ENCODE measurements around the gene USP24.

The USP24 gene

DNA sequence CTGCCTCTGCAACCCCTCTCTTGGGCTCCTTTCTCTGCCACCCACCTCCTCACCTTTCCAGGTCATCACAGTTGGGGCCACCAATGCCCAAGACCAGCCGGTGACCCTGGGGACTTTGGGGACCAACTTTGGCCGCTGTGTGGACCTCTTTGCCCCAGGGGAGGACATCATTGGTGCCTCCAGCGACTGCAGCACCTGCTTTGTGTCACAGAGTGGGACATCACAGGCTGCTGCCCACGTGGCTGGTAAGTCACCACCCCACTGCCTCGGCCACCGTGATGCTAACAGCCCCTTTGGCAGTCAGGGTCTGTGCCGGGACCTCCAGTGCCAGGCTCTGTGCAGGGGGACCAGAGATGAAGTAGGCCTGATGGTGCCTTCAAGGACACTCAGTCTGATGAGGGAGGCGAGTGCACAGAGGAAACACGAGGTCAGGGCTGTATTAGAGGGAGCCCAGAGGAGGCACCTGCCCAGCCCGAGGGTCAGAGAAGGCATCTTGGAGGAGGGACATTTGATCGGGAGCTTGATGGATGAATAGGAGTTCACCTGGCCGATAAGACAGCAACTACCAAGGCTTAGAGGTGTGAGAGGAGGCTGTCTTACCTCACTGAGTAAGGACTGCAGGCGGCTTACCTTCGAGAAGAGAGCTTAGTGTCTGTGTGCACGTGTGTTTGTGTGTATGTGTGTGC, 157.8 kb downstream of the USP24 start:
- in situ Hi-C loops (cut with MboI; ENCODE audit: low sequenced_read_pairs), result no loop called here

DNA sequence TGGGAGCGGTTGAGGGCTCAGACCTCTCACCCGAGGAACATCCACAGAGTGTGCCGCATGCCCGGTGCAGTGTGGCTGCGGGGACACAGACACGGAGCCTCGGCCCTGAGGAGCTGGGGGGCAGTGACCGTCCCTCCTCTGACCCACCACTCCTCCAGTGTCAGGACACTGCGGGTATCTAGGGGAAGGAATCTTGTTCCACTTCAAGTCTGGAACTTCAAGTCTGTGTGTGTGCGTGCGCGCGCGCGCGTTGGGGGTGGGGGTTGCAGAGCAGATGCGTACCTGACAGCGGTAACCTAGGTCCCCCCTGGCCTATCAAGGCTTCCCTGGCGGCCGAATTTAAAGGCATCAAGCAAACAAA, 158.6 kb downstream of the USP24 start:
- in situ Hi-C loops (cut with MboI; ENCODE audit: low sequenced_read_pairs), result no loop called here

DNA sequence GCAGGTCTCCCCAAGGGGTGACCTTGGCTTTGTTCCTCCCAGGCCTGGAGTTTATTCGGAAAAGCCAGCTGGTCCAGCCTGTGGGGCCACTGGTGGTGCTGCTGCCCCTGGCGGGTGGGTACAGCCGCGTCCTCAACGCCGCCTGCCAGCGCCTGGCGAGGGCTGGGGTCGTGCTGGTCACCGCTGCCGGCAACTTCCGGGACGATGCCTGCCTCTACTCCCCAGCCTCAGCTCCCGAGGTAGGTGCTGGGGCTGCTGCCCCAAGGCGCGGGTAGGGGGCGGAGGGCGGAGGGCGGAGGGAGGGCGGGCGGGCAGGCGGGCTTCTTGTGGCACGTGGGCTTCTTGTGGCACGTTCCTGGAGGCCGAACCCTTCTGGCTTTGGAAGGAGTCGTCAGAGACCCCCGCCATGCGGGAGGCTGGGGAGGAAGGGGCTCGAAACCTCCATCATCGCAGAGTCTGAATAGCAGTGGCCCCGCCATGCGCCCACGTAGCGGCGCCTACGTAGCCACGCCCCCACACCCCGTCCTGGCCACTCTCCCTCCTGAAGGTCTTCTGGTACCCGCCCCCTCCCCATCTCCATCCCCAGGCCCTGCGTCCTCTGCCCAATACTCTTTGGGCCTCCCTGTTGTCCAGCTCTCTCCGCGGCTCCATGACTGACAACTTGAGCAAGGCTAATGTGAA, 159.1 kb downstream of the USP24 start:
- in situ Hi-C loops (cut with MboI; ENCODE audit: low sequenced_read_pairs), result no loop called here

DNA sequence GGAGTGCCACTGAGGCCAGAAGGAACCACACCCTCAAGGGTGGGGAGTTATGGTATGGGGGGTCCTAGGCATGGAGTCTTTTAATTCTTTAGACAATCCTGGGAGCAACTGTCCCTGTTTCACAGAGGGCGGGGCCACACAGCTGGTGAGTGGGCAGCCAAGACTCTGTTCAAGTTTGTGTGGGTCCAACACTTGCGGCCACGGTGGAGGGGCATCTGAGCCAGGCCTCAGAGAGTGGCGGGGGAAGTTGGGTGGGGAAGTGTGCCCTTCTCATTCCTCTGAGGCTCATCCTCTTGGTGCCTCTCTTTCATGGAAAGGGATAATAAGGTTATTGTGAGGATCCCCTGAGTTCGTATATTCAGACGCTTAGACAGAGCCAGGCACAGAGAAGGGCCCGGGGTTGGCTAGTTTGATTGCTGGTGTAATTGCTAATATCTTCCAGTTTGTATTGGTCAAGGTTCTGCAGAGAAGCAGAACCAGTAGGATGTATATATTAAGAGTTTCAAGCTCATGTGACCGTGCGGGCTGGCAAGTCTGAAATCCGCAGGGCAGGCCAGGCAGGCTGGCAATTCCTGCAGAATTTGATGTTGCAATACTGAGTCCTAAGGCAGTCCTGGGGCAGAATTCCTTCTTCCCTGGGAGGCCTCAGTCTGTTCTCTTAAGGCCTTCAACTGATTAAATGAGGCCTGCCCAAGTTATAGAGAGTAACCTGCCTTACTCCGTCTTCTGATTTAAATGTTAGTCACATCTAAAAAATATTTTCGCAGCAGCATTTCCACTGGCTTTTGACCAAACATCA, 159.9 kb downstream of the USP24 start:
- in situ Hi-C loops (cut with MboI; ENCODE audit: low sequenced_read_pairs), result no loop called here

DNA sequence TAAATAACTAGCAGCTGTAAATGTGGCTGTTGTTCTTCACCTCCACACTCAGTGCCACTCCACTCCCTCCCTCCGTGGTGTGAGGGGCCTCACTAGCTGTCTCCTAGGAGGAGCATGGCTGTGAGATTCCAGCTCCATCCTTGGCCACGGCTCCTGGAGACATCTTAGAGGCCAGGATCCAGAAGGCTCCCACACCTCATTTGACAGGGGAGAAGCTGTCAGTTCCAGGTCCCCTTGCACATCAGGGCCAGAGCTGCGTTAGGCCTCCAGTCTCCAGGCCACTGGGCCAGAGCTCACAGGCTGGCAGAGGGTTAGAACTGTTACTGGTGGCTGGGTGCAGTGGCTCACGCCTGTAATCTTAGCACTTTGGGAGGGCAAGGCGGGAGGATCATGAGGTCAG, 160.8 kb downstream of the USP24 start:
- in situ Hi-C loops (cut with MboI; ENCODE audit: low sequenced_read_pairs), result no loop called here

DNA sequence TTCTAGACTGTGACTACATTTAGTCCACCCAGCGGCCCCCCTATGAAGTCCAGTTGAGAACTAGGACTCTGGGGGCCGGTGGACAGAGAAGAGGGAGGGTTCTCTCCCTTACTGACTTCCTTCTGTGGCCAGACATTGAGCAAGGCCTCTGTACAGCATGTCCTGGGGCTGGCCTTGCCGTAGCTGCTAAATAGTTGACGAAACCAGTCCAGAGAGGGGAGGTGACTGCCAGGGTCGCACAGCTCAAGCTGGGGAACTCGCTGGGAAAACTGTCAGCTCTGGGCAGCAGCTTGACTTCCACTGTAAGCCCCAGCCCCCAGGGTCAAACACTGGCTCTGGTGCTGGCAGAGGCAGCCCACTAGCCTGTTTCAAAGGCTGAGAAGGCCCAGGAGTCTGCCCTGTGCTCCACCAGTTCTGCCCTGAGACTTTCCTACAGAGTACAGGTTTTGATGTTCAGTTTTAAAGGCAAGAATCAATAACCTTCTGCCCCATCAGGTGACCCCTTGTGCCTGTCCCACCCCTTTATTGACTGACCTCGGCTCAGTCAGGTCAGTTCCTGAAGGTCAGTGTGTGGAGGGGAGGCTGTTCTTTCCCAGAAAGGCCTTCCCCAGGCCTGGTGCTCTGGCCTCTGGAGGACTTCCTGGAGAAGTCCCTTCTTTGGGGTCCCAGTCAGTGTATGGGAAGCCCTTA, 161.8 kb downstream of the USP24 start:
- in situ Hi-C loops (cut with MboI; ENCODE audit: low sequenced_read_pairs), result no loop called here

DNA sequence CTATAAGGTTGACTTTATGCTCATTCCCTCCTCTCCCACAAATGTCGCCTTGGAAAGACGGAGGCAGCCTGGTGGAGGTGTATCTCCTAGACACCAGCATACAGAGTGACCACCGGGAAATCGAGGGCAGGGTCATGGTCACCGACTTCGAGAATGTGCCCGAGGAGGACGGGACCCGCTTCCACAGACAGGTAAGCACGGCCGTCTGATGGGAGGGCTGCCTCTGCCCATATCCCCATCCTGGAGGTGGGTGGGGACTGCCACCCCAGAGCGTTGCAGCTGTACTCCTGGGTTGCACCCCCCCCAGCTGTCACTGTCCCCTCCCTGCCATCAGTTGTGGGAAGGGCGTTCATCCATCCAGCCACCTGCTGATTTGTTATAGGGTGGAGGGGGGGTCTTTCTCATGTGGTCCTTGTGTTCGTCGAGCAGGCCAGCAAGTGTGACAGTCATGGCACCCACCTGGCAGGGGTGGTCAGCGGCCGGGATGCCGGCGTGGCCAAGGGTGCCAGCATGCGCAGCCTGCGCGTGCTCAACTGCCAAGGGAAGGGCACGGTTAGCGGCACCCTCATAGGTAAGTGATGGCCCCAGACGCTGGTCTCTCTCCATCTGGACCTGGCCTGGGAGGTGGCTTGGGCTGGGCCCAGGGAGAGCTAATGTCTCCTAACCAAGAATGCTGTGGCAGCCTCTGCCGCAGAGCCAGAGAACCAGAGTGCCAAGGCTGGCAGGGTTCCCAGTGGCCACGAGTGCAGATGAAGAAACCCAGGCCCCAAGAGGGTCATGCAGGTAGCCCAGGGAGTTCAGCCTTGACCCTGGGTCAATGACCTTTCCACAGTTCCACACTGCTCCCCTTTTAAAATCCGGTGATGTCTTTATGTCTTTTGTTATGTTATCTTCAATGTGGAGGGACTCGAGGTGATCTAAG, 162.7 kb downstream of the USP24 start:
- in situ Hi-C loops (cut with MboI; ENCODE audit: low sequenced_read_pairs), result no loop called here

DNA sequence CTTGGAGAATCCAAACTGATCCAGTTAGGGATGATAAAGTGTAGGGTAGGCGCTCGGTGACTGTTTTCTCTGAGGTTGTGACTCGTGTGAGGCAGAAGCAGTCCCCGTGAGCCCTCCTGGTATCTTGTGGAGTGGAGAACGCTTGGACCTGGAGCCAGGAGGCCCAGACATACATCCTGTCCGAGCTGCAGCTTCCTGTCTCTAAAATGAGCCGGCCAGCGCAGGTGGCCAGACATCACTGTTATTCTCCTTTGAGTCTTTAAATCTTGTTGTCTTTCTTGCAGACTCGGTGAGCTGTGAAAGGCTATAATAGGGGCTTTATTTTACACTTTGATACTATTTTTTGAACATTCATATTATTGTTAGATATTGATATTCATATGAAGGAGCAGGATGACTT, 163.5 kb downstream of the USP24 start:
- in situ Hi-C loops (cut with MboI; ENCODE audit: low sequenced_read_pairs), result no loop called here

DNA sequence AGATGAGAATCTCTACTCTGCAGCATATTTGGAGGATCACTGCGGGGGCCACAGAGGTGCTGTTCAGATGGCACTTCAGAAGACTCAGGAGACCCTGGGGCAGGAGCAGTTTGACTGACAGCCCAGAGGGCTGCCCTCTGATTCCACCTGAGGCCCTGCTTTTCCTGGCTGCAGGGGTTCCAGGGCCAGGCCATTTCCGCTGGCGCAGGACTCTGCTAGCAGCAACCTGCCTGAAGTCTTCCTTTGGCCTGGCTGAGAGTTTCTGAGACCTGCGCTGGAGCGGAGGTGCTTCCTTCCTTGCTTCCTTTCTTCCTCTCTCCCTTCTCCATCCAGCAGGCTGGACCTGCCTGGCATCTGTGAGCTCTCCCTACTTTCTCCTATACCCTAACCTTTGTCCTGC, 164.0 kb downstream of the USP24 start:
- in situ Hi-C loops (cut with MboI; ENCODE audit: low sequenced_read_pairs), result no loop called here

DNA sequence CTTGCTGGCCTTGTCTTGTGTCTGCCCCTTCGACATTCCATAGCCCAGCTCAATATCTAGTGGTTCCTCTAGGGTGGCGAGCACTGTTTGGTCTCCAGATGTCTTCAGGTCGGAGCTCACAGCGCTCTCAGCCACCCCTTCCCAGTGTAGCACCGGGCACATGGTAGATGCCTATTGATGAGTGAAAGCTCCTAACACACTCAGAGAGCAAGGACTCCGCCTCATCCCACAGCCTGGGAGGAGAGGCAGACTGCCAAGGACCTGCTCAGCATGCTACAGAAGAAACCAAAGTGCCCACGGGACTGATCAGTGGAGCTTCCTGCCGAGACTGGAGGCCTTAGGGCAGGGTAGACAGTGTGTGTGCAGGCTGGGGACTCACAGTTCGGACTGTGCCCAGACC, 164.9 kb downstream of the USP24 start:
- in situ Hi-C loops (cut with MboI; ENCODE audit: low sequenced_read_pairs), result no loop called here

DNA sequence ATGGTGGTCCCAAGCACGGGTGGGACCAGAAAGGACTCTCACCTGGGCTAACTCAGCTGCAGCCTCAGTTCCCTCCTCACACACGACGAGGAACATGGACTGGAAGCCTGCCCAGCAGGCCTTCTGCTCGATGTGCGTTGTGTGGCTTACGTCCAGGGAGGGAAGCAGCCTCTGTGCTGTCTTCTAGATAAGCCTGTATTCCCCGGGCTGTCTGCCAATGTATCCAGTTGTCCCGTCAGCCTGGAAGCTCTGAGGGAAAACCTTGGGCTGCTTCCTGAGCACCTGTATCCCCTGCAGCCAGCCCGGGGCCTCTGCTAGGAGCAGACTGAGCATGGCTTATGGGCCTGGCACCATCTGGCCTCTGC, 165.3 kb downstream of the USP24 start:
- in situ Hi-C loops (cut with MboI; ENCODE audit: low sequenced_read_pairs), result no loop called here

DNA sequence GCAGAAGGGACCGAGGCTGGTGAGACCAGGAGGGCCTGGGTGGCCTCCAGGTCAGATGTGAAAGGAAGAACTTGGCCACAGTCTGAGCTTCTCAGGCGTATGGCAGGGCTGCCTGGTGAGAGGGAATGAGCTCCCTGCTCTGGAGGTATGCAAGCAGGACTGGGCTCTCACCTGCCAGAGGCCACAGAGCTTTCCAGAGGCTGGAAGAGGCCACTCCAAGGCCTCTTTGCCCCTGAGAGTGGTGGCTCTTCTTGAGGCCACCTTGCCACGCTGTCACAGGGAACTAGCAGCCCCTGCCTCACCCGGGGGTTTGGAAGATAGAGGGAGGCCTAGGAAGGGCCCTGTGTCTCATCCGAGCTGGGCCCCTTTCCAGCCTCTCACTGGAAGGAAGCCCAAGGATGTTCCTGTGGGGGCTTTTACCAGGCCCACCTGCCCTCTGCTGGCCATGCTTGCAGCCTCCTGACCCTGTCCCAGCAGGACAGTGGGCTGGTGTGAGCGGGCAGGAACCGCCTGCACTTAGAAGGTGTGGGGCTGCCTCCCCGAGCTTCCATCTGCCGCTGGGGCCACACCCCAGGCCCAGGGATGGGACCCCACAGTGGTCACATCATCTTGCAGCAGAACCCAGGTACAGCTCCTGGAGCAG, 165.8 kb downstream of the USP24 start:
- in situ Hi-C loops (cut with MboI; ENCODE audit: low sequenced_read_pairs), result no loop called here

DNA sequence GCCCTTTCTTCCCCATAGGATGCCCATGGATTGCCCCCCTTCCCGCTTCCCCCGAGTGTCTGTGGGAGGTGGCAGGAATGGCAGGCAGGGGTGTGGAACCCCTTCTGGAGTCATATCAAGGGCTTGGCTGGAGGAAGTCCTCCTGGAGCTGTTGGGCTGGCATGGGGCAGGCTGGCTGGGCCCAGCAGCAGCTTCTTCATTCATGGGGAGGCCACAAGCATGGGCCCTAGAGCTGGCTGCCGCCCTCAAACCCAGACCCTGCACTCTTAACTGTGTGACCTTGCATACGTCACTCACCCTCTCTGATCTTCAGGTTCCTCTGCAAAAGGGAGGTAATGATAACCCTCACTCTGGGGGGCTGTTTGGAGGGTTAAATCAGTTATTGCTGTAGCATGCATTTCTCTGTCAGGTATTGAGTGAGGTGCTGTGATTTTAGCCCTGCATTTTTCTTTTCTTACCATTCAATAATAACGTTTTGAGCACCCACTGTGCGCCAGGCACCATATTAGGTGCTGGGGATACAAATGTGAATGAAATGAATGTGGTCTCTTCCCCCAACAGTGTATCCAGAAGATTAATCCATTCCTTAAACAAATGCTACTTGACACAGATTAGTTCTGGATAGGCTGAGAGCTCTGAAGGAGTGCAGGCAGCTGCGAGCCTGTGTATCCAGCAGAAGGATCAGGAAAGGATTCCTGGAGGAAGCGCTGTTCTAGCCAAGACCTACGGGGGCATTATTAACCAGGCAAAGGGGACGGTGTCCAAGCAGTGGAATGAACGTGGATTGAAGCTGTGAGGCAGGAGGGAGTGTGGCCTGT, 166.5 kb downstream of the USP24 start:
- in situ Hi-C loops (cut with MboI; ENCODE audit: low sequenced_read_pairs), result no loop called here

DNA sequence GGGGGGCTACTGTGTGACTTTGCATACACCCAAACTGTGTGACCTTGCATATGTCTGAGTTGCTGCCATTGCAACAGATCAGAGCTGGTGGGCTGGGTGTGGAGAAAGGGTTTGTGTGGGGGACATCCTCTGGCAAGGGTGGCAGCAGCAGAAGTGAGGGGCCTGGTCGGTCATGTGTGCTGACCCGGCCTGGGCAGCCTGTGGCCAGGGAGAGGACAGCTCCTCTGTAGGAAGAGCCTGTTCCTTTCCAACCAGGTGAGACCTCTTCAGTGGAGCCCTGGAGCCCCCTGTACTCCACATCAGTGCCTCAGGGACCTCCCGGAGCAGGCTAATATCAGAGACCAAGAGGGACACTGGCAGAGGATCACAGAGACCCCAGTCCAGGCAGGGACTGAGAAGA, 167.6 kb downstream of the USP24 start:
- in situ Hi-C loops (cut with MboI; ENCODE audit: low sequenced_read_pairs), result no loop called here

DNA sequence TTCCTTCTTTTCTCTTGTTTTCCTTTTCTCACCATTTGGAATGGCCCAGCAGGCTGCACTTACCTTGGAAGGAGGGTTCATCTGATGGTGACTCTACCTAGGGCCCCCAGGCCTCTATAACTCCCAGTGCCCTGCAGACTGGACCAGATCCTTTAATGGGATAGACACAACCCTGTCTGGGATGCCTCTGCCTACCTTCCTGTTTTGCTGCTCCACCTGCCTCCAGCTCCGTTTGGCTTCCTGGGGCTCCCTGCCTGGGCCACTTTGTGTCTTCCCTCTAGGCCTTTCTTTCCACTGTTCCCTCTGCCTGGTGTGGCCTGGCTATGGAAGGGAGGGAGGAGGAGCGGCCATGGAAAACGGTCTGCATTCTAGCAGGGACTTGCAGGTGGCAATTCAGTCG, 168.3 kb downstream of the USP24 start:
- in situ Hi-C loops (cut with MboI; ENCODE audit: low sequenced_read_pairs), result no loop called here

DNA sequence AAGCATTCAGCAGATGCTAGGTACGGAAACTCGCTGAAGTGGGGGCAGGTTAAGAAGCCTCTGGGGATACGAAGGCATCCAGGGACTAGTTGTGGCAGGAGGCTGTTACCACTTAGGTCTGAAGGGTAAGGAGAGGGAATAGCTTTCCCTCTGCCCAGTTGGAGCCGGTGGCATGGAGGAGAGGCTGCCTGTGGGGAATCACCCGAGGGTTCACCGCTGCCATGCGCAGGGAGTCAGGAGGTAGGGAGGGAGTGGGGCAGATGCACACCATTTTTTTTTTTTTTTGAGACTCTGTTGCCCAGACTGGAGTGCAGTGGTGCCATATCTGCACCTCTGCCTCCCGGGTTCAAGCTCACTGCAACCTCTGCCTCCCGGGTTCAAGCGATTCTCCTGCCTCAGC, 169.7 kb downstream of the USP24 start:
- in situ Hi-C loops (cut with MboI; ENCODE audit: low sequenced_read_pairs), result no loop called here

DNA sequence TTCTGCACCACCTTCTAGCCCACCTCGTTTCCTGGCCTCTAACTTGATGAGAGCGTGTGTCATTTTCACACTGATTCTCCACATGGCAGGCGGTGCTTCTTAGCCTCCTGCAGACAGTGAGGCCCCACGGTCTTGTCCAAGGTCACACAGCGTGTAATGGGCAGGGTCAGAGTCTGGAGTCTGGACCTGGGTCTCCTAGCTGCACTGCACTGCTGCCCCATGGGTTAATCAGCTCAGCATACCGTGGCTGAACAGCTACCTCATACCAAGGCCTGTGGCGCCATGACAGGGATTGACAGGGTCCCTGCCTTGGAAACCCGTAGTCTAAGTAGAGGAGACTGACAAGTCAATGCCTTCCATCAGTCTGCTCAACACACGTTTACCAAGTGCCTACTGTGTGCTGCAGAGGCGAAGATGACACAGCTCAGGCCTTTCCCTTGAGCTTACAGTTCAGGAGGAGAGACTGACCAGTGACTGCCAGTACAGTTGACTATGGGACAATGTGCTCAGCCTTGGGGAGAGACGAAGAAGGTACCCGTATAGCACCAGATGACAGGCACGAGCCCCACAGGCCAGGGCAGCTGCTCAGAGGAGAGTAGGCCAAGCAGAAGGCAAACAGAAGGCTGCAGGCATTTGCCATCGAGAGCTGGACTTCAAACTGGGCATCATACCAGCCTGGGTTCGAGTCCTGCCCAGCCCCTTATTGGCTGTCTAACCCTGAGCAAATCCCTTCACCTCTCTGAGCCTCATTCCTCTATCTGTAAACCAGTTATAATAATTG, 170.4 kb downstream of the USP24 start:
- in situ Hi-C loops (cut with MboI; ENCODE audit: low sequenced_read_pairs), result no loop called here

DNA sequence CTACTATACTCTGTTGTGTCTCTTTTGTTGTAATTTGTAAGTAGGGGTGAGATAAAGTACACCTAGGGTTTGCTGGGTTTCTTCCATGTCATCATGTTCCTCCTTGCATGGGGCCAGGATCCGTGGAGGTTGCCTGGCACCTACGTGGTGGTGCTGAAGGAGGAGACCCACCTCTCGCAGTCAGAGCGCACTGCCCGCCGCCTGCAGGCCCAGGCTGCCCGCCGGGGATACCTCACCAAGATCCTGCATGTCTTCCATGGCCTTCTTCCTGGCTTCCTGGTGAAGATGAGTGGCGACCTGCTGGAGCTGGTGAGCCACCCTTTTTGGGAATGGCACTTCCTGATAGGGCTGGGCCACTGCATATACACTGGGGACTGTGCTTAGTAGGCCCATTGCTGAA, 171.4 kb downstream of the USP24 start:
- in situ Hi-C loops (cut with MboI; ENCODE audit: low sequenced_read_pairs), result no loop called here
